IMR-90 (cell line): Measurements from ENCODE around the gene ACTN1. TPM values are rescaled to one million over a fixed set of nuclear protein-coding genes. Genes with fewer than 3 reads are reported as not detected.

ENCODE experiments used
- ATAC-seq: fragments of 200-7000 bp; cut with Tn5 transposase; 2 replicates; pipeline ENCODE4 v1.9.1; 2020; ENCODE audit warnings: low read depth, mild to moderate bottlenecking, moderate library complexity
- BruUV-seq: library from RNA; stranded (reverse); fragments of 400-500 nt; replicated peaks from 2 replicates; lab custom pipeline; 2021; lab: Mats Ljungman, UMichigan
- CTCF ChIA-PET: fragments of 300-600 bp; formaldehyde crosslinking; extraction: SDS; loops from one replicate; lab custom pipeline; 2021; ENCODE audit warnings: antibody characterized with exemption; lab: Yijun Ruan, JAX
- POLR2A ChIA-PET: fragments of 300-600 bp; sonication (Branson Sonifier 250); formaldehyde crosslinking; loops from one replicate; lab custom pipeline; 2022; ENCODE audit warnings: antibody characterized with exemption; ENCODE audit not compliant: unreplicated experiment; lab: Charles Lee
- DNase-seq: peaks from one replicate; pipeline ENCODE4 v3.0.0; 2013
- H2AFZ ChIP-seq: replicated peaks from 2 replicates; pipeline ENCODE3; 2013; ENCODE audit warnings: low read length, mild to moderate bottlenecking; ENCODE audit not compliant: poor library complexity
- H2AK5ac ChIP-seq: 2 replicates; pipeline ENCODE4 v1.6.1; 2013; ENCODE audit warnings: low read depth, low read length, inconsistent platforms
- H2AK9ac ChIP-seq: replicated peaks from 2 replicates; pipeline ENCODE3; 2013; ENCODE audit warnings: mild to moderate bottlenecking, low read depth, low read length, moderate library complexity; ENCODE audit not compliant: poor library complexity
- H2BK120ac ChIP-seq: 2 replicates; pipeline ENCODE4 v1.6.1; 2013; ENCODE audit warnings: low read depth, low read length, inconsistent platforms
- H2BK15ac ChIP-seq: 3 replicates; pipeline ENCODE4 v1.6.1; 2013; ENCODE audit warnings: low read depth, low read length, inconsistent platforms
- H2BK20ac ChIP-seq: 2 replicates; pipeline ENCODE4 v1.6.1; 2013; ENCODE audit warnings: low read depth, mild to moderate bottlenecking, inconsistent platforms, low read length, moderate library complexity
- H2BK5ac ChIP-seq: 2 replicates; pipeline ENCODE4 v1.6.1; 2013; ENCODE audit warnings: mild to moderate bottlenecking, low read depth, low read length, inconsistent platforms; ENCODE audit not compliant: poor library complexity, severe bottlenecking
- H3K14ac ChIP-seq: replicated peaks from 2 replicates; pipeline ENCODE4 v1.6.1; 2013; ENCODE audit warnings: low read depth, low read length, inconsistent platforms
- H3K18ac ChIP-seq: 2 replicates; pipeline ENCODE4 v1.6.1; 2013; ENCODE audit warnings: low read depth, low read length, control low read depth
- H3K23ac ChIP-seq: 2 replicates; pipeline ENCODE4 v1.6.1; 2013; ENCODE audit warnings: low read depth, low read length, inconsistent platforms
- H3K27ac ChIP-seq: 2 replicates; pipeline ENCODE4 v1.5.1; 2013; ENCODE audit warnings: mild to moderate bottlenecking, control low read depth, low read length; ENCODE audit not compliant: insufficient read depth
- H3K27me3 ChIP-seq: 2 replicates; pipeline ENCODE4 v1.6.1; 2013; ENCODE audit warnings: low read length; ENCODE audit not compliant: control insufficient read depth, insufficient read depth
- H3K36me3 ChIP-seq: 2 replicates; pipeline ENCODE4 v1.6.1; 2013; ENCODE audit warnings: low read length, mixed read lengths; ENCODE audit not compliant: control insufficient read depth, insufficient read depth
- H3K4ac ChIP-seq: 2 replicates; pipeline ENCODE4 v1.6.1; 2013; ENCODE audit warnings: low read depth, low read length, inconsistent platforms
- H3K4me1 ChIP-seq: 2 replicates; pipeline ENCODE4 v1.6.1; 2013; ENCODE audit warnings: low read length, mixed read lengths; ENCODE audit not compliant: control insufficient read depth, insufficient read depth
- H3K4me2 ChIP-seq: 2 replicates; pipeline ENCODE4 v1.6.1; 2013; ENCODE audit warnings: low read depth, mild to moderate bottlenecking, control low read depth, low read length, moderate library complexity
- H3K4me3 ChIP-seq: 2 replicates; pipeline ENCODE4 v1.5.1; 2013; ENCODE audit warnings: low read depth, mild to moderate bottlenecking, control low read depth, low read length, moderate library complexity; ENCODE audit not compliant: insufficient read depth
- H3K56ac ChIP-seq: 2 replicates; pipeline ENCODE4 v1.6.1; 2013; ENCODE audit warnings: low read length, inconsistent platforms; ENCODE audit not compliant: insufficient read depth; ENCODE audit errors: extremely low read depth
- H3K79me1 ChIP-seq, 2 experiments: 2 replicates each; pipeline ENCODE4 v1.6.1; 2013; ENCODE audit warnings: low read length in 2 of 2, inconsistent platforms in 1 of 2, low read depth in 1 of 2
- H3K9ac ChIP-seq: 2 replicates; pipeline ENCODE4 v1.6.1; 2013; ENCODE audit warnings: low read depth, low read length, control low read depth
- H3K9me1 ChIP-seq: 2 replicates; pipeline ENCODE4 v1.6.1; 2013; ENCODE audit warnings: low read length, inconsistent platforms; ENCODE audit not compliant: insufficient read depth
- H3K9me3 ChIP-seq: 2 replicates; pipeline ENCODE4 v1.6.1; 2013; ENCODE audit warnings: low read length; ENCODE audit not compliant: control insufficient read depth, insufficient read depth
- H4K20me1 ChIP-seq: 2 replicates; pipeline ENCODE4 v1.6.1; 2013; ENCODE audit warnings: low read length, inconsistent platforms; ENCODE audit not compliant: insufficient read depth
- H4K5ac ChIP-seq: 2 replicates; pipeline ENCODE4 v1.6.1; 2013; ENCODE audit warnings: mild to moderate bottlenecking, low read depth, low read length, control low read depth
- H4K8ac ChIP-seq, 2 experiments: 2 replicates each; pipeline ENCODE4 v1.6.1; 2013; ENCODE audit warnings: low read depth in 2 of 2, low read length in 2 of 2, control low read depth in 1 of 2, inconsistent platforms in 1 of 2
- H4K91ac ChIP-seq: 2 replicates; pipeline ENCODE4 v1.6.1; 2013; ENCODE audit warnings: low read depth, low read length, inconsistent platforms; ENCODE audit not compliant: insufficient read depth
- BHLHE40 ChIP-seq: fragments of 150-350 bp; IDR thresholded peaks from 2 replicates; pipeline ENCODE4 v1.6.1; 2016; ENCODE audit warnings: mild to moderate bottlenecking, low read depth, low read length
- CEBPB ChIP-seq: IDR thresholded peaks from 2 replicates; pipeline ENCODE4 v1.6.1; 2012; ENCODE audit warnings: low read depth, low read length, improper control_type of control experiment
- CHD1 ChIP-seq: IDR thresholded peaks from 2 replicates; pipeline ENCODE4 v1.6.1; 2012; ENCODE audit warnings: low read depth, low read length, improper control_type of control experiment
- FOS ChIP-seq: fragments of 150-350 bp; IDR thresholded peaks from 2 replicates; pipeline ENCODE4 v1.6.1; 2016; ENCODE audit warnings: low read depth, low read length
- MAZ ChIP-seq: IDR thresholded peaks from 2 replicates; pipeline ENCODE4 v1.6.1; 2012; ENCODE audit warnings: low read depth, mild to moderate bottlenecking, low read length, improper control_type of control experiment, moderate library complexity, borderline replicate concordance
- MXI1 ChIP-seq: IDR thresholded peaks from 2 replicates; pipeline ENCODE4 v1.6.1; 2012; ENCODE audit warnings: low read depth, mild to moderate bottlenecking, low read length, moderate library complexity, borderline replicate concordance
- NFE2L2 ChIP-seq: fragments of 150-350 bp; IDR thresholded peaks from 2 replicates; pipeline ENCODE4 v1.6.1; 2016; ENCODE audit warnings: low read depth, mild to moderate bottlenecking, low read length
- POLR2A ChIP-seq: IDR thresholded peaks from 2 replicates; pipeline ENCODE4 v1.6.1; 2012; ENCODE audit warnings: mild to moderate bottlenecking, low read depth, low read length
- RCOR1 ChIP-seq: IDR thresholded peaks from 2 replicates; pipeline ENCODE4 v1.6.1; 2012; ENCODE audit warnings: mild to moderate bottlenecking, low read length, improper control_type of control experiment; ENCODE audit not compliant: insufficient replicate concordance
- SMC3 ChIP-seq: fragments of 150-350 bp; IDR thresholded peaks from 2 replicates; pipeline ENCODE4 v1.6.1; 2016; ENCODE audit warnings: low read depth, mild to moderate bottlenecking, antibody characterized with exemption, low read length, moderate library complexity
- WGBS, 2 experiments: methylation state at CpG; one replicate each; pipeline versions ENCODE4 v1.1.5 to v1.1.7; 2013; ENCODE audit warnings: missing lambda C conversion rate in 2 of 2; ENCODE audit not compliant: insufficient read length in 1 of 2; ENCODE audit errors: extremely low coverage in 2 of 2; 5-methylcytosine and 5-hydroxymethylcytosine counted together
- dilution Hi-C: fragments of 300-500 bp; cut with HindIII; formaldehyde crosslinking; loops from one replicate; pipeline ENCODE4 v1.14.3; 2018; ENCODE audit warnings: low sequenced_read_pairs; ENCODE audit not compliant: unreplicated experiment
- in situ Hi-C: fragments of 300-500 bp; cut with MboI; formaldehyde crosslinking; loops from 3 replicates; pipeline ENCODE4 v1.14.3; 2019; ENCODE audit warnings: low sequenced_read_pairs, inconsistent platforms, mixed read lengths
- intact Hi-C: fragments of 100-400 bp; cut with micrococcal nuclease; formaldehyde crosslinking; loops from 2 replicates; pipeline ENCODE4 v1.10.0; 2022
- polyA plus RNA-seq, 3 experiments: library from polyadenylated mRNA; depleted of rRNA; stranded (reverse); fragments of >200 nt; gene quantifications; 2 replicates each; pipeline ENCODE4 v1.2.3, GENCODE V29; 2012; ENCODE audit warnings: low replicate concordance in 1 of 3
- total RNA-seq: library from RNA; depleted of rRNA; stranded (reverse); fragments of >200 nt; gene quantifications from 2 replicates; pipeline ENCODE4 v1.2.3, GENCODE V29; 2012
- TF ChIP-seq, protein P1 (sequence below): fragments of 150-350 bp; IDR thresholded peaks from 2 replicates; pipeline ENCODE4 v1.6.1; 2016; ENCODE audit warnings: low read depth, mild to moderate bottlenecking, low read length, moderate library complexity, borderline replicate concordance
- TF ChIP-seq, protein P2 (sequence below): fragments of 150-350 bp; IDR thresholded peaks from 2 replicates; pipeline ENCODE4 v1.6.1; 2017; ENCODE audit warnings: mild to moderate bottlenecking, antibody characterized with exemption, low read length, low read depth

ACTN1 gene
- total and polyA plus RNA-seq, 2 of the 4 experiments (the other 2 are of a cell fraction): 684 to 766 TPM

DNA sequence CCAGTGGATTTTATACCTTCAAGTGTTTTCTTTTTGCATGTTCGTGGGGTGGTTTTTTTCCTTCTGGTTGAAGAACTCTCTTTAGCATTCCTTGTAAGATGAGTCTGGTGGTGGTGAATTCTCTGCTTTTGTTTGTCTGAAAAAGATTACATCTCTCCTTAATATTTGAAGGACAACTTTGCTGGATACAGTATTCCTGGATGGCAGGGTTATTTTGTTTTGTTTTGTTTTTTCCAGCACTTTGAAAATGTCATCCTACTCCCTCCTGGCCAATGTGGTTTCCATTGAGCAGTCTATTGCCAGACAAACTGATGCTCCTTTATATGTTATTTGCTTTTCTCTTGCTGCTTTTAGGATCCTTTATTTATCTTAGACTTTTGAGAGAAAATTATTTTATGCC, 143.0 kb downstream of the ACTN1 start:
- no peak overlapping the region for H2AFZ ChIP-seq

More for the DNA sequence above, 143.0 kb downstream of the ACTN1 start:
- no peak overlapping the region for H2AK5ac ChIP-seq
- no TSS peak for BruUV-seq
- H3K56ac ChIP-seq: no peak overlapping the region
- no peaks in the 10 kb centered on the region for H3K79me1 ChIP-seq
- H2BK15ac ChIP-seq: no peak overlapping the region
- no peak overlapping the region for H2BK20ac ChIP-seq
- H3K4me3 ChIP-seq: no peak overlapping the region
- H4K20me1 ChIP-seq: no peaks in the 10 kb centered on the region
- no peak overlapping the region for H3K4ac ChIP-seq
- no peak overlapping the region for H3K14ac ChIP-seq
- no peak overlapping the region for H3K27ac ChIP-seq
- H3K4me1 ChIP-seq: peaks cover 3% of the 10 kb centered on the region; the same call in 1 of the 2 replicates
- no peak overlapping the region for H3K18ac ChIP-seq
- no peak overlapping the region for H4K8ac ChIP-seq
- dilution Hi-C loops: no loop called here
- H3K9ac ChIP-seq: no peak overlapping the region
- H2AK9ac ChIP-seq: no peak overlapping the region
- H3K9me1 ChIP-seq: no peaks in the 10 kb centered on the region
- no peak for ATAC-seq
- H2BK120ac ChIP-seq: no peak overlapping the region
- no peak for DNase-seq
- TF ChIP-seq BHLHE40 (no peak), MAZ (no peak), CHD1 (no peak), POLR2A (no peak), SMC3 (no peak), MXI1 (no peak), NFE2L2 (no peak), CEBPB (no peak), RCOR1 (no peak), FOS (no peak)
- TF ChIP-seq, protein P1, sequence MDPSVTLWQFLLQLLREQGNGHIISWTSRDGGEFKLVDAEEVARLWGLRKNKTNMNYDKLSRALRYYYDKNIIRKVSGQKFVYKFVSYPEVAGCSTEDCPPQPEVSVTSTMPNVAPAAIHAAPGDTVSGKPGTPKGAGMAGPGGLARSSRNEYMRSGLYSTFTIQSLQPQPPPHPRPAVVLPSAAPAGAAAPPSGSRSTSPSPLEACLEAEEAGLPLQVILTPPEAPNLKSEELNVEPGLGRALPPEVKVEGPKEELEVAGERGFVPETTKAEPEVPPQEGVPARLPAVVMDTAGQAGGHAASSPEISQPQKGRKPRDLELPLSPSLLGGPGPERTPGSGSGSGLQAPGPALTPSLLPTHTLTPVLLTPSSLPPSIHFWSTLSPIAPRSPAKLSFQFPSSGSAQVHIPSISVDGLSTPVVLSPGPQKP: no peak
- TF ChIP-seq, protein P2, sequence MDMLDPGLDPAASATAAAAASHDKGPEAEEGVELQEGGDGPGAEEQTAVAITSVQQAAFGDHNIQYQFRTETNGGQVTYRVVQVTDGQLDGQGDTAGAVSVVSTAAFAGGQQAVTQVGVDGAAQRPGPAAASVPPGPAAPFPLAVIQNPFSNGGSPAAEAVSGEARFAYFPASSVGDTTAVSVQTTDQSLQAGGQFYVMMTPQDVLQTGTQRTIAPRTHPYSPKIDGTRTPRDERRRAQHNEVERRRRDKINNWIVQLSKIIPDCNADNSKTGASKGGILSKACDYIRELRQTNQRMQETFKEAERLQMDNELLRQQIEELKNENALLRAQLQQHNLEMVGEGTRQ: no peak
- no peak overlapping the region for H3K4me2 ChIP-seq
- ChIA-PET CTCF (no interaction called here), POLR2A (no interaction called here)
- no peaks in the 10 kb centered on the region for H3K27me3 ChIP-seq
- intact Hi-C loops: no loop called here
- H4K5ac ChIP-seq: no peak overlapping the region
- no peak overlapping the region for H3K23ac ChIP-seq
- peaks cover 2% of the 10 kb centered on the region; the same call in 1 of the 2 replicates for H3K36me3 ChIP-seq
- in situ Hi-C loops: no loop called here
- H3K9me3 ChIP-seq: peaks cover 4% of the 10 kb centered on the region; the same call in 1 of the 2 replicates
- WGBS, 2 experiments: no CpG with 5 or more reads among the region's 1 CpG
- H4K91ac ChIP-seq: no peak overlapping the region
- no peak overlapping the region for H2BK5ac ChIP-seq
